GM15510 (cell line): Measurements from ENCODE around the gene SNRNP70.
A peak's percentile ranks its signal among the peaks of the same experiment; 100 is the strongest.

ENCODE experiments used
- POLR2A ChIP-seq: IDR thresholded peaks from 3 replicates; pipeline ENCODE4 v1.6.1; 2011; ENCODE audit warnings: borderline replicate concordance; ENCODE audit not compliant: insufficient read length; ENCODE audit errors: extremely low read depth

The SNRNP70 gene

GRCh38 chr19:49097453-49098288 is 12.4 kb downstream of the SNRNP70 start:
- no peak for TF ChIP-seq POLR2A

- no peak for TF ChIP-seq POLR2A
These were observed 13.5 kb downstream of the SNRNP70 start for GRCh38 chr19:49098795-49099194.

DNA sequence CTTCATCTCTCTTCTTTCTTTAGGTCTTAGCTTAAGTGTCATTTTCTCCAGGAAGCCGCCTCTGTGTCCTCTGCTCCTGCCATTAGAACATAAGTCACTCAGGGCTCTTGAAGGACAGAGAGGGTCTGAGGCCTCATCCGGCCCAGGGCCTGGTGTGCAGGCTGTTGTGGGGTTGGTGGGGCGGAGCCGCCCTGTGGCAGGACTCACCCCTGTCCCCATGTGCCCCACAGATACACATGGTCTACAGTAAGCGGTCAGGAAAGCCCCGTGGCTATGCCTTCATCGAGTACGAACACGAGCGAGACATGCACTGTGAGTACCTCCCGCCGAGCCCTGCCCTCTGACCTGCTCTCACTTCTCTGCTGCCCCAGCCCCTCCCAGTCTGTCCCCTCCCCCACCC is 15.9 kb downstream of the SNRNP70 start:
- no peak for TF ChIP-seq POLR2A

- TF ChIP-seq POLR2A, result no peak
These were observed 17.1 kb downstream of the SNRNP70 start for GRCh38 chr19:49102303-49102702.

DNA sequence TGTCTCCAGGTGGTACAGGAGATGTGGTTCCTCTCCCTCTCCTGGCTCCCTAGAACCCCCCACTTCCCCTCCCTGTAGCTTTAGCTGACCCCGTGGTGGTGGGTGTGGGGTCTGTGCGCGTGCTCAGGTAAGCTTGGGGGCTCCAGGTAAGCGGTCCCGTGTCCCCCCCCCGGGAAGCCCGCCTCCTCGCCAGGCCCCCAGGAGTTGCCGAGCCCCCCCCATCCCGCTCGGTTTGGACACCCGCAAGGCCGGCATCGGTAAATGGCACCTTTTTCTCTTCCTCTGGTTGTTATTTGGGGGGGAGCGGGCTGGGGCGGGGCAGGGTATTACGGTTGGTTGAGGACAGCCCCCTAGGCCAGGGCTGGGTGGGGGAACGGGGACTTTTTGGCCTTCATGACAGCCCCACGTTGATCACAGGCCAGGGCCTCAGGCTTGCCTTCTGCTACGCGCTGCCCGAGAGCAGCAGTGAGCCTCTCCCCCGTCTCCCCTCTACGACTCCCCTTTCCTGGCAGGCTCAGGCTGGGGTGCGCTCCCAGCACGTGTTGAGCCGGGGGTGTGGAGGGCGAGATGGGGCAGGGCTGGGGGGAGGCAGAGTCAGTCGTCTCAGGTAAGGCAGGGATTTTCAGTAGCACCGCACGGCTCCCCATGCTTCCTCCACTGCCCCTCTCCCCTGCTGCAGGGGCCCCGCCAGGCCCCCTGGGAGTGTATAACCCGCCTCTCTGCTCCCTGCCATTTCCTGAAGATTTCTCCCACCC is 18.3 kb downstream of the SNRNP70 start:
- no peak for TF ChIP-seq POLR2A

DNA sequence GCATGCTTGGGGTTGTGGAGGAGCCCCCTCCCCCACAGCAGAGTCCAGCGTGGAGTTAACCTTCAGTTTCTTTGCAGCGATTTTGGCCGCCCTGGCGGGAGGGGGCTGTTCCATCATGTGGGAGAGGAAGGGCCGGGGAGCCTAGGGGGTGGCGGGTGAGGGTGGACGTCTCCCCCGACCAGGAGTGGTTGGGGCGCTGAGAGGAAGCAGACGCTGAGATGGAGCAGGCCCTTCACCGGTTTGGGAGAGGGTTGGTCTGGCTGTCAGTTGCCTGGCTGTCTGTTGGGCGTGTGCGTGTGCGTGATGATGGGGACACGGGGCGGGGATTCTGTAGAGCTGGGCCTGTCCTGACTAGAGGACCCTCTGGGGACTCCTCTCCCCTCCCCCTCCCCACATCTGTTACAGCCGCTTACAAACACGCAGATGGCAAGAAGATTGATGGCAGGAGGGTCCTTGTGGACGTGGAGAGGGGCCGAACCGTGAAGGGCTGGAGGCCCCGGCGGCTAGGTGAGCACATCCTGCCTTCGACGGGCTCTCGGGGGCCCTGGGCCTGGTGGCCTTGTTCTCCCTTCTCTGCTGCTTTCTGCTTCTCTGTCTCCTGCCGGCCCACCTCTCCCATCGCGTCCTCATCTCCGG is 19.1 kb downstream of the SNRNP70 start:
- no peak for TF ChIP-seq POLR2A

DNA sequence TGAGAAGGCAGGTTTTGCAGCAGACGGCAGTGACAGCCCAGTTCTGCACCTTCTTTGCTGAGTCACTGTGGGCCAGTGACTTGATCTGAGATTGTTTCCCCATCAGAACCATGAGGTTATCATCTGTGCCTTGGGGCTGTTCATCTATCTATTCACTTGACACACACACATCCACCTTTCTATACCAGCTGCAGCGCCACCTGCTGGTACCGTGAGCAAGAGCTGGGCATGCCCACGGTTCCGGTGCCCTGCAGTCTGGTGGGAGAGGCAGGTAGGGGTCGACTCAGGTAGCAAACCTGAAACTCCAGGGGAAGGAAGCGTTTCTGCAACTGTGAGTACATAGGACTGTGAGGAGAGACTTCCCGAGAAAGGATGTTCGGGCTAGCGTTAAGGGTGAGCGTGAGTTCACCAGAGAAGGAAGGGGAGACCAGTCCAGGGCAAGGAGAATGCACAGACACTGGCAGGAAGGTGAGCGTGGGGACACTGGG is 21.4 kb downstream of the SNRNP70 start:
- TF ChIP-seq POLR2A, result no peak

- TF ChIP-seq POLR2A, result no peak
These were observed 22.6 kb downstream of the SNRNP70 start for GRCh38 chr19:49107625-49108459.

DNA sequence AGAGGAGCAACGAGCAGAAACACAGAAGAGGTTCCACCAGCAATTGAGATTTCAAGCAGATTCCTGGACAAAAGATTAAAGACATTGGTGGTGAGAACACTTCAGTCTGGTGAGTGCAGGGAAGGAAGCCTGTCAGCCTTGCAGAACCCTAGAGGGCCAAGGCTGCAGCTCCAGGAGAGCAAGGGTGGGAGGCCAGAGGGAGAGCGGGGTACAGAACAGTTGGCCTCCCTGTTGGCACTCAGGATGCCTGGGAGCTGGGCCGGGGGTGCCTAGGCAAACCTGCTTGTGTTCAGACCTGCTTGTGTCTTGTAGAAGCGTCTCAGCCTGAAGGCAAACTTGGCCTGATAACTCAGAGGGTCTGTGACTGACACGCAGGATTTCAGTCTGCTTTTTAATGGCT is 23.8 kb downstream of the SNRNP70 start:
- TF ChIP-seq POLR2A, result peak; percentile 18

DNA sequence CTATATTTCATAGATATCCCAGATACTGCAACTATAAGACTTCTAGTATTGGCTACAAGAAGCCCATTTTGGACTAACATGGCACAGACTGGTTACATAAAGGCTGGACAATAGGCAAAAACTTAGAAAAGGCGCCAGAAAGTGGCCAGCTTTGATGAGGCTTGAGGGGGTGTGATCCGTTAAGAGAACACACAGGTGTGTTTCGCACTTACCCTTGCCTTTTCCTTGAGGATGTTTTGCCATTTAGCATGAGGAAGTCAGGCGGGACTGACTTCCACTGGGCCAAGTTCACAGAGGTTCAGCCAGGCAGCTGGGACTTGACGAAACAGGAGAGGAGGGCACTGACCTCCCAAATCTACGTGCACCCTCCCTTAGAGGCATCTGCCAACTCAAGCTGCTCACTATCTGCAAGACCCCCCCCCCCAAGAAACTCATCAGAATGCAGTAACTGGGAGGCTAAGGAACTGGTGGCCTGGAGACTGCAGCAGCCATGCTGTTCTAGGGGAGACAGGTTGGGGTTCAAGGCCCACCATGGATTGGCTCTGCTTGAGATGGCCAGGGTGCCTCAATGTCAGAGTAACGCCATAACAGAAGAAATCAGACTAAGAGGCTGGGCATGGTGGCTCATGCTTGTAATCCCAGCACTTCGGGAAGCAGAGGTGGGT is 24.4 kb downstream of the SNRNP70 start:
- no peak for TF ChIP-seq POLR2A

DNA sequence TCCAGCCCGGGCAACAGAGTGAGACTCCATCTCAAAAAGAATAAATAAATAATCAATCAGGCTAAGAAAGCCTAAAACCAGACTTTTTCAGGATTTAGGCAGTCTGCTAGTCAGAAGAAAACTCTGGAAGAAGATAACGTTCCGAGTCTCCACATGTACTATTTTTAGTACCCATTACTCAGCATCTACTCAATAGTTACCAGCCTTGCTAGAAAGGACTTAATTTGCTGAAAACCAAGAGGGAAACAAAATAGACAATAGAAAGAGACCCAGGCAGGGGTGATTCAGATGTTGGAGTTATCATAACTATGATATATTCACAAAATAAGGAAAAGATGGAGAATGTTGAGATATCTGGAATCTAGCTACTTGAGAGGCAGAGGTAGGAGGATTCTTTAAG is 25.3 kb downstream of the SNRNP70 start:
- no peak for TF ChIP-seq POLR2A

DNA sequence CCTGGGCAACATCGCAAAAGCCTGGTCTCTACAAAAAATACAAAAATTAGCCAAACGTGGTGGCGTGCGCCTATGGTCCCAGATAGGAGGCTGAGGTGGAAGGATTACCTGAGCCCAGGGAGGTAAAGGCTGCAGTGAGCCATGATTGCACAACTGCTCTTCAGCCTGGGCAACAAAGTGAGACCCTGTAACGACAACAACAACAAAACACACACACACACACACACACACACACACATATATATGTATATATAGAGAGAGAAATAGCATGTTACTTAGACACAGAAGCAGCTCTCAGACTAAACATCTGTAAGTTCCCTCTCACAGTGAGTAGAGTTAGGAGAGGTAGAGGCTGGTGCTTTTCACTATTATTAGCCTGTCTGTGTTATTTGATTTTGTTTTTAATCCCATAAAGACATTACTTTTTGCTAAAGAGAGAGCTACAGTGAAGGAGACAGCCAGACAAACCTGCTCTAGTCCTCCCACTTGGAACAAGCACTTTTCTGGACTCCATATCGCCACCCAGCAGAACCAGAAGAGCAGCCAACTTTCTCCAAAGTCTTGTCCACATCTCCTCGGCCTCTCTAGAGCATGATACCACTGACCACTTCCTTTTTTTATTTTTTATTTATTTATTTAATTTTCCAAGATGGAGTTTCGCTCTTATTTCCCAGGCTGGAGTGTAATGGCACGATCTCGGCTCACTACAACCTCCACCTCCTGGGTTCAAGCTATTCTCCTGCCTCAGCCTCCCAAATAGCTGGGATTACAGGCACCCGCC is 26.2 kb downstream of the SNRNP70 start:
- no peak for TF ChIP-seq POLR2A

DNA sequence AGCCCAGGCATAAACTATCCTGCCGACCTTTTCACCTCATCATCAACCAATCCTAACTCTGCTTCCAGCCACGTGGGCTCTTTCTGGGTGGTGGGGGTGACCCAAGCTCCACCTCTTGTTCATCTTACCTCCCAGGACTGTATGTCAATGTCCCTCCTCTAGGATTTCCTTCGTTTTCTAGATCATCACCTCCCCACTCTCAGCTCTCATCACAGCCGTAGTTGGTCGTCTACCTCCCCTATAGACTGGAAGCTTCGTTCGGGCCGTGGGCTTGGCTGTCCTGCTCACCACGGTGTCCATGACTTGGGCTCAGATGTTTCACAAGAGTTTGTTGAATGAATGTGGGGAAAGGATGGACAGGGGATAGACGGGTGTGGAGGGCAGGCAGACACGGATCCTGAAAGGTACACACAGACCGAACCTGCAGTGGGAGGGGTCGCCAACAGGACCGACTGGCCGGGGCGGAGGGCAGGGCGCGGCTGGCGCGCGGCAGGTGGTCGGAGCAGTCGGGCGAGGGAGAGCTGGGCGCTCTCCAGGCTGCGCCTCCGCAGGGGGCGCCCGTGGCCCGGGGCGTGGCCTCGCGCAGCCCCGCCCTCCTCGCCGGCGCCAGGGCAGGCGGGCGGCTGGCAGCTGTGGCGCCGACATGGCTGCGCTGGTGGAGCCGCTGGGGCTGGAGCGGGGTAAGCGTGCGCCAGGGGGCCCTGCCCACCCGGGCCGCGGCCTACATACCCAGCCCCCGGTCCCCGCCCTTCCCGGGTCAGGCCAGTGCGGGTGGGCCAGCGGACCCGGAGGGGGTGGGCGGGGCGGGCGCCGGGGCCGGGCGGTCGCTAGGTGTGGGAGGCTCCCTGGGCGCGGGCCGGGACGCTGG is 28.7 kb downstream of the SNRNP70 start, which contains the start of gene LIN7B:
Gene LIN7B, plus strand, starts transcription at position 609 of the 868 bp plus-strand sequence. Its CDS starts 35 bp downstream, at position 644.
- peak; percentile 51 for TF ChIP-seq POLR2A
